ENCODE measurements around the gene CTNNA3.

DNA sequence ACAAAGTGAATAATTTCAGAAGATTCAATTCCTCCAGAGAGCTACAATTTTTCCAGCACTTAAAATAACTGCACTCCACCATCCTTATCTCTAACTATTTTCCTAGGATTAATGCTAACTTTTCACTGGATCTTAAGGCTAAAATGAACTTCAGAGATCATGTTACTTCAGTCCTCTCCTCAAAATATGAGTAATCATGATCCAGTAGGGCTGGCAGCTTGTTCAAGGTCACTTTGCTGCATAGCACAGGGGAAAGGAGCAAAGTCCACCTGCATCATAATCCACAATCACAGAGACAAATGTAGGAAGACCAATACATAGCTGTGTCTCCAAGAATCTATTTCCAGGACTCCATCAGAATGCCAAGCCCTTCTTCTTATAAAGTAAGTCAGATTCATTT lies 619.9 kb downstream of the CTNNA3 start:
- TF ChIP-seq, protein P1, sequence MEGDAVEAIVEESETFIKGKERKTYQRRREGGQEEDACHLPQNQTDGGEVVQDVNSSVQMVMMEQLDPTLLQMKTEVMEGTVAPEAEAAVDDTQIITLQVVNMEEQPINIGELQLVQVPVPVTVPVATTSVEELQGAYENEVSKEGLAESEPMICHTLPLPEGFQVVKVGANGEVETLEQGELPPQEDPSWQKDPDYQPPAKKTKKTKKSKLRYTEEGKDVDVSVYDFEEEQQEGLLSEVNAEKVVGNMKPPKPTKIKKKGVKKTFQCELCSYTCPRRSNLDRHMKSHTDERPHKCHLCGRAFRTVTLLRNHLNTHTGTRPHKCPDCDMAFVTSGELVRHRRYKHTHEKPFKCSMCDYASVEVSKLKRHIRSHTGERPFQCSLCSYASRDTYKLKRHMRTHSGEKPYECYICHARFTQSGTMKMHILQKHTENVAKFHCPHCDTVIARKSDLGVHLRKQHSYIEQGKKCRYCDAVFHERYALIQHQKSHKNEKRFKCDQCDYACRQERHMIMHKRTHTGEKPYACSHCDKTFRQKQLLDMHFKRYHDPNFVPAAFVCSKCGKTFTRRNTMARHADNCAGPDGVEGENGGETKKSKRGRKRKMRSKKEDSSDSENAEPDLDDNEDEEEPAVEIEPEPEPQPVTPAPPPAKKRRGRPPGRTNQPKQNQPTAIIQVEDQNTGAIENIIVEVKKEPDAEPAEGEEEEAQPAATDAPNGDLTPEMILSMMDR (IDR thresholded peaks at IDR 0.05) = no peak
- no peak for TF ChIP-seq POLR2A (IDR thresholded peaks at IDR 0.05)
- no peak for TF ChIP-seq EP300 (IDR thresholded peaks at IDR 0.05)

Measured in upper lobe of left lung (tissue), 4 donors.